Aorta (tissue), 5 donors: ENCODE measurements around the gene BAIAP2. TPM values are rescaled to one million over a fixed set of nuclear protein-coding genes. Genes with fewer than 3 reads are reported as not detected.

Experiments used
- ATAC-seq: fragments of 200-7000 bp; cut with Tn5 transposase; one replicate; pipeline ENCODE4 v1.9.1; 2022; ENCODE audit warnings: moderate library complexity; ENCODE audit not compliant: low FRiP score
- DNase-seq, 2 donors: peaks; one replicate each; pipeline ENCODE4 v3.0.0-alpha.2; 2020
- H3K27ac ChIP-seq, 2 donors: one replicate each; pipeline ENCODE4 v1.5.1; 2013; ENCODE audit warnings: low read length in 2 of 2, mild to moderate bottlenecking in 2 of 2, moderate library complexity in 2 of 2, control low read depth in 1 of 2, inconsistent platforms in 1 of 2, low read depth in 1 of 2
- H3K27me3 ChIP-seq, 2 donors: one replicate each; pipeline ENCODE4 v1.6.1; 2013; ENCODE audit warnings: control low read depth in 1 of 2, low read length in 1 of 2, mild to moderate bottlenecking in 1 of 2, moderate library complexity in 1 of 2; ENCODE audit not compliant: insufficient read depth in 2 of 2, control insufficient read depth in 1 of 2
- H3K36me3 ChIP-seq, 2 donors: one replicate each; pipeline ENCODE4 v1.6.1; 2013; ENCODE audit warnings: control low read depth in 1 of 2, low read length in 1 of 2, mild to moderate bottlenecking in 1 of 2; ENCODE audit not compliant: insufficient read depth in 2 of 2, control insufficient read depth in 1 of 2
- H3K4me1 ChIP-seq, 2 donors: one replicate each; pipeline ENCODE4 v1.6.1; 2013; ENCODE audit warnings: low read length in 2 of 2, control low read depth in 1 of 2, mild to moderate bottlenecking in 1 of 2, moderate library complexity in 1 of 2; ENCODE audit not compliant: insufficient read depth in 2 of 2, control insufficient read depth in 1 of 2
- H3K4me3 ChIP-seq, 2 donors: one replicate each; pipeline ENCODE4 v1.5.1; 2013; ENCODE audit warnings: low read length in 2 of 2, control low read depth in 1 of 2, mild to moderate bottlenecking in 1 of 2
- H3K9me3 ChIP-seq: one replicate; pipeline ENCODE4 v1.6.1; 2013; ENCODE audit warnings: mild to moderate bottlenecking, low read length; ENCODE audit not compliant: control insufficient read depth
- WGBS, 2 donors: extraction: QIAGEN DNeasy Blood & Tissue Kit; methylation state at CpG; one replicate each; pipeline ENCODE4 v1.1.7; 2013; 5-methylcytosine and 5-hydroxymethylcytosine counted together
- intact Hi-C, 2 donors: fragments of 100-400 bp; cut with DNase I; formaldehyde crosslinking; loops; one replicate each; pipeline versions ENCODE4 v1.14.2 to v1.15.0; 2022
- polyA plus RNA-seq, 2 donors: library from polyadenylated mRNA; stranded (reverse); fragments of 200-250 nt; gene quantifications; one replicate each; pipeline ENCODE4 v1.2.3, GENCODE V29; 2013
- total RNA-seq, 2 donors: library from RNA; stranded (reverse); fragmentation: NEBNext Ultra II Directional; extraction: Animal tissue kit (Norgen Biotek cat#: 25700); gene quantifications; one replicate each; pipeline ENCODE4 v1.2.1, GENCODE V29; 2021
- donor health status: healthy with polysubstance abuse.
- donor health status: Bipolar disorder and iron deficiency.
- donor health status: DM: no; HTN: no; CAD: no.
- donor health status: DM: no; HTN: no; CAD: no.
- donor health status: DM: yes; HTN: yes; CAD: no.

The BAIAP2 gene
- total and polyA plus RNA-seq, 4 donors = 1.7 to 23.7 (median 14.3) TPM

GRCh38 chr17:81057079-81057730 lies 22.3 kb downstream of the BAIAP2 start:
- DNase-seq (no peak), ATAC-seq (no peak)
- Histone ChIP-seq H3K36me3 (no peaks in the 10 kb centered on the region), H3K9me3 (no peaks in the 10 kb centered on the region), H3K4me3 (no peak overlapping the region), H3K27me3 (no peaks in the 10 kb centered on the region), H3K27ac (no peak overlapping the region), H3K4me1 (no peaks in the 10 kb centered on the region)
- WGBS, 2 donors = 87% methylated on average over 14 of the region's 14 CpGs
- intact Hi-C loops = no loop called here

GRCh38 chr17:81057777-81058176 lies 22.8 kb downstream of the BAIAP2 start:
- no peaks in the 10 kb centered on the region for H3K27me3 ChIP-seq
- intact Hi-C loops = no loop called here
- ATAC-seq (no peak), DNase-seq (no peak)
- no peak overlapping the region for H3K27ac ChIP-seq
- H3K36me3 ChIP-seq = no peaks in the 10 kb centered on the region
- 87 to 88% methylated on average over 12 of the region's 12 CpGs for WGBS, 2 donors
- no peak overlapping the region for H3K4me3 ChIP-seq
- H3K4me1 ChIP-seq = no peaks in the 10 kb centered on the region
- no peaks in the 10 kb centered on the region for H3K9me3 ChIP-seq

GRCh38 chr17:81058263-81058871 lies 23.4 kb downstream of the BAIAP2 start:
- intact Hi-C loops = no loop called here
- DNase-seq (no peak), ATAC-seq (no peak)
- WGBS, 2 donors = 91% methylated on average over 23 of the region's 23 CpGs
- Histone ChIP-seq H3K9me3 (no peaks in the 10 kb centered on the region), H3K27ac (no peak overlapping the region), H3K4me1 (no peaks in the 10 kb centered on the region), H3K36me3 (no peaks in the 10 kb centered on the region), H3K27me3 (no peaks in the 10 kb centered on the region), H3K4me3 (no peak overlapping the region)

GRCh38 chr17:81059026-81059425 lies 24.1 kb downstream of the BAIAP2 start:
- Histone ChIP-seq H3K27me3 (no peaks in the 10 kb centered on the region), H3K9me3 (no peaks in the 10 kb centered on the region), H3K4me1 (no peaks in the 10 kb centered on the region), H3K36me3 (no peaks in the 10 kb centered on the region), H3K4me3 (no peak overlapping the region), H3K27ac (no peak overlapping the region)
- DNase-seq (no peak), ATAC-seq (no peak)
- WGBS, 2 donors = 93 to 95% methylated on average over 22 to 23 of the region's 23 CpGs
- intact Hi-C loops = no loop called here

GRCh38 chr17:81060416-81060815 lies 25.5 kb downstream of the BAIAP2 start:
- intact Hi-C loops = no loop called here
- 95 to 96% methylated on average over 10 of the region's 10 CpGs for WGBS, 2 donors
- Histone ChIP-seq H3K36me3 (no peaks in the 10 kb centered on the region), H3K4me1 (no peaks in the 10 kb centered on the region), H3K27ac (no peak overlapping the region), H3K27me3 (no peaks in the 10 kb centered on the region), H3K9me3 (no peaks in the 10 kb centered on the region), H3K4me3 (no peak overlapping the region)
- no peak for ATAC-seq
- DNase-seq = no peak

GRCh38 chr17:81061027-81061735 lies 26.2 kb downstream of the BAIAP2 start:
- no peak for ATAC-seq
- intact Hi-C loops = no loop called here
- no peaks in the 10 kb centered on the region for H3K9me3 ChIP-seq
- no peak for DNase-seq
- H3K27ac ChIP-seq = no peak overlapping the region
- no peak overlapping the region for H3K4me3 ChIP-seq
- no peaks in the 10 kb centered on the region for H3K4me1 ChIP-seq
- H3K27me3 ChIP-seq = no peaks in the 10 kb centered on the region
- H3K36me3 ChIP-seq = no peaks in the 10 kb centered on the region
- 95 to 97% methylated on average over 28 of the region's 28 CpGs for WGBS, 2 donors

GRCh38 chr17:81062014-81062780 lies 27.2 kb downstream of the BAIAP2 start:
- ATAC-seq (no peak), DNase-seq (no peak)
- Histone ChIP-seq H3K4me3 (no peak overlapping the region), H3K9me3 (no peaks in the 10 kb centered on the region), H3K36me3 (no peaks in the 10 kb centered on the region), H3K4me1 (no peaks in the 10 kb centered on the region), H3K27me3 (no peaks in the 10 kb centered on the region), H3K27ac (no peak overlapping the region)
- WGBS, 2 donors = 94 to 96% methylated on average over 19 of the region's 19 CpGs
- intact Hi-C loops = no loop called here

- Histone ChIP-seq H3K27me3 (no peaks in the 10 kb centered on the region), H3K4me1 (no peaks in the 10 kb centered on the region), H3K36me3 (no peaks in the 10 kb centered on the region), H3K9me3 (no peaks in the 10 kb centered on the region), H3K4me3 (no peak overlapping the region), H3K27ac (no peak overlapping the region)
- DNase-seq (no peak), ATAC-seq (no peak)
- 90 to 91% methylated on average over 22 of the region's 22 CpGs for WGBS, 2 donors
- intact Hi-C loops = no loop called here
These were observed 28.4 kb downstream of the BAIAP2 start for GRCh38 chr17:81063106-81064093.
